NCI-H345 treated with DMSO at 0.1 percent for 48 hours (cell line): ENCODE data around the gene NHP2.
"Not testable (repeated sequence)": the region's sequence is repeated elsewhere in the genome, so short reads cannot be mapped to it uniquely, and the experiment has no call there.

ENCODE experiments used
- DNase-seq: peaks from one replicate; lab custom pipeline; 2025; ENCODE audit not compliant: unreplicated experiment; lab: John Stamatoyannopoulos, UW

Gene NHP2

GRCh38 chr5:178131446-178131996 is 22.2 kb downstream of the NHP2 start:
- DNase-seq: no peak

GRCh38 chr5:178130576-178131445 is 22.9 kb downstream of the NHP2 start, which contains the start of gene RMND5B:
Gene RMND5B, plus strand, starts transcription at chr5:178131014. Its CDS starts 7,106 bp downstream, at chr5:178138120.
- DNase-seq: peak; percentile 74

DNA sequence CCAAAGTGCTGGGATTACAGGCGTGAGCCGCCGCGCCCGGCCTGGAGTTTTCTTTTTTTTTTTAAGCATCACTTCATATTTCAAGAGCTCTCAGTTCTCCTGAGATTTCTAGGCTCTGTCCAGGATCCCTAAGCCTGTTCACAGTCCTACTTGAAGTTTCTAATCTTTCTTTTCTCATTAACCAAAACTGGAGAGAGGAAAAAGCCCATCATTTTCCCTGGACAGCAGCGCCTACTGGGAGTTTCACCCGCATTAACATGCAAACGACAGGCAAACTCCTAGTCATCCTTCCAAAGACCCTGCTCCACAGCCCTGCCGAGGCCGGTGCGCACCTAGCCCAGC is 23.5 kb downstream of the NHP2 start:
- not testable (repeated sequence) for DNase-seq

DNA sequence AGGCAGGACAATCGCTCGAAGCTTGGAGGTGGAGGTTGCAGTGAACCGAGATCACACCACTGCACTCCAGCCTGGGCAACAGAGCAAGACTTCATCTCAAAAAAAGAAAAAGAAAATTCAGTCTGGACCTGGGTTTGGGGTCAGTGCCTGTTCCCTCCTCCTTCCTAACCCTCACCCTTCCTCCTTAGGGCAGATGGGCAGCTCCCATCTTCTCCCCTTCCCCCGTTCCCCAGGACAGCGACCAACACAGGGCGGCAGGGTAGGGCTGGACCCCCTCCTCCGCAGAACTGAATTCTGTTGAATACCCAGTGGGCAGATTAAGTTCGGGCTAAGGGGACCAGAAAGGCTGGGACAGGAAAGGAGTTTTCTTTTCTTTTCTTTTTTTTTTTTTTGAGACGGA is 24.4 kb downstream of the NHP2 start:
- DNase-seq: no peak

DNA sequence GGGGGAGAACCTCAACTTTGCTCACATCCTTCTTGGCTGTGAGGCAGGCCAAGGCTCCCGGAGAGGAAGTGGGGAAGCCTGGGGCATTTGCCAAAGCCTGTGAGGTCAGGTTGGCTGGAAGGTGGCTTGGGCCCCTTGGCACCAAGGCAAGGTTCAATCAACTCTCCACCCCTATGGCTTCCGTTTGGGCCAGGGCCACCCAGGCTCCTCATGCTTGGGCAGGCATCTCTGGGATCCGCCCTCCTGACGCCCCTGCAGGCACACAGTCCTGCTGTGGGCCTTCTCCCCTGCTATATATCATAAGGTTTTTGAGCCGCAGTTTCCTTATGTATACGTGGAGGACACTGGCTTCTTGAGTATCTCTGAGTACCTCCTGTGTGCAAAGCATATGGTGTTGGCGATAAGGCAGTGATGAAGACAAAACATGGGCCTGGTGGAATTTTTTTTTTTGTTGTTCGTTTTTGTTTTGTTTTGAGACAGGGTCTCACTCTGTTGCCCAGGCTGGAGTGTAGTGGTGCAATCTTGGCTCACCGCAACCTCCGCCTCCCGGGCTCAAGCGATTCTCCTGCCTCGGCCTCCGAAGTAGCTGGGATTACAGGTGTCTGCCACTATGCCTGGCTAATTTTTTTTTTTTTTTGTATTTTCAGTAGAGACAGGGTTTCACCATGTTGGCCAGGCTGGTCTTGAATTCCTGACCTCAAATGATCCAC is 26.2 kb downstream of the NHP2 start:
- not testable (repeated sequence) for DNase-seq

DNA sequence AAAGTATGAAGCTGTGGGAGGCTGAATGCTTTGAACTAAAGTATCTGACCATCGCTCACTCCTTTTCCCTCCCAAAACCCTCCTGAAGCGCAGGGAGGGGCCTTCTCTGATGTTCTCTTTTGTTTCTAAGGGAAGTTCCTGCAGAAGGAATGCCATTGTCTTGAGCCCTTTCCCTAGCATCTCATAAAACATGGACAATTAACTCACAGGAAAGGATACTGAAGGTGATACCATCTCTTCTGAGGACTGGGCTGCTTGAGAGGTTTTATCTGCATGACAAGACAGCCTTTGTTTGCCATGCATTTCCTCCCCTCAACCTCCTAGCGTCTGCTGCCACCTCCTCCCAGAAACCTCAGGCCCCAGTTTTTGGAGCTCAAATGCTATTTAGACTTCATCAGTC is 27.1 kb downstream of the NHP2 start:
- DNase-seq: no peak

- no peak for DNase-seq
Measured at GRCh38 chr5:178125253-178125906, 28.3 kb downstream of the NHP2 start.

GRCh38 chr5:178123966-178124925 is 29.4 kb downstream of the NHP2 start:
- no peak for DNase-seq

- DNase-seq: no peak
Measured at GRCh38 chr5:178123094-178123965, 30.4 kb downstream of the NHP2 start.

- no peak for DNase-seq
Measured at GRCh38 chr5:178122346-178122745, 31.3 kb downstream of the NHP2 start.

DNA sequence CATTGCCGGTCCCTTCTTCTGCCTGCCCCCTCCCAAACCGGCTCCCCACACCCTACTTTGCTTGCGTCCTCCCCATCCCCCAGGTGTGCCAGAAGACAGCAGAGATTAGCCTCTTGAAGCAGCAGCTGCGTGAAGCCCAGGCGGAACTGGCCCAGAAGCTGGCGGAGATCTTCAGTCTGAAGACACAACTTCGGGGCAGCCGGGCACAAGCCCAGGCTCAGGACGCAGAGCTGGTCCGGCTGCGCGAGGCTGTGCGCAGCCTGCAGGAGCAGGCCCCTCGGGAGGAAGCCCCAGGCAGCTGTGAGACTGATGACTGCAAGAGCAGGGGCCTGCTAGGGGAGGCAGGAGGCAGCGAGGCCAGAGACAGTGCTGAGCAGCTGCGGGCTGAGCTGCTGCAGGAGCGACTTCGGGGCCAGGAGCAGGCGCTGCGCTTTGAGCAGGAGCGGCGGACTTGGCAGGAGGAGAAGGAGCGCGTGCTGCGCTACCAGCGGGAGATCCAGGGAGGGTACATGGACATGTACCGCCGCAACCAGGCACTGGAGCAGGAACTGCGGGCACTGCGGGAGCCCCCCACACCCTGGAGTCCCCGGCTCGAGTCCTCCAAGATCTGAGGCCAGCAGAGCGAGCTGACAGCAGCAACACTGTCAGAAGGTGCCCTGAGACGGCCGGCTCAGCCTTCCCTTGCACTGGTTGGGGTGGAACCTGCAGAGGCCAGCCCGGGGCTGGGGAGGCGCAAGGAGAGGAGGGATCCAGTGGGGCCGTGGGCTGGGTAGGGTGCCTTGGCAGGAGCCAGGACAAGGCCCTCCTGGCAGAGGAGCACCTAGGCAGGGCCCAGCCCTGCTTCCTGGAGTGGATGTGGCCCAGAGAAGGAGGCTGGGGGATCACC is 32.1 kb downstream of the NHP2 start:
- no peak for DNase-seq

DNA sequence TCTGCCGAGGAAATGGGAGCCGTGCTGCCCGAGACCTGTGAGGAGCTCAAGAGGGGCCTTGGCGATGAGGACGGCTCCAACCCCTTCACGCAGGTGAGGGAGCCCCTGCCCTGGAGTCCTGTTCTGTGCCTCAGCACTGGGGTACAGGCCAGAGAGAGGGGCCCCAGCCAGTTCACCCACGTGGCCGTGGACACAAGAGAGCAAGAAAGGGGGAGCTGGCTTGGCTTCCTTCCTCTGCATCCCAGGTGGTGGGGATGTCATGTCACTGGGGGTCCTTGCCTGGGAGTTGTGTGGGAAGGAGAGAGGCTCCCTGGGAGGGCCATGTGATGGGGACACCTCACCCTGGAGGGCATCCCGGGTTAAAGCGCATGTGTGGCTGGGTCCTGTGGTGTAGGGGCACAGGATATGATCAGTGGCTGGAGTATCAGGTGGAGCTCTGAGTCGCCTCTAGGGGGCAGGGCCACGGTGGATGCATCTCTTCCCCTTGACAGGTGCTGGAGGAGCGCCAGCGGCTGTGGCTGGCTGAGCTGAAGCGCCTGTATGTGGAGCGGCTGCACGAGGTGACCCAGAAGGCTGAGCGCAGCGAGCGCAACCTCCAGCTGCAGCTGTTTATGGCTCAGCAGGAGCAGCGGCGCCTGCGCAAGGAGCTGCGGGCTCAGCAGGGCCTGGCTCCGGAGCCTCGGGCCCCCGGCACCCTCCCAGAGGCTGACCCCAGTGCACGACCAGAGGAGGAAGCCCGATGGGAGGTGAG is 32.9 kb downstream of the NHP2 start:
- DNase-seq: peak; percentile 91

DNA sequence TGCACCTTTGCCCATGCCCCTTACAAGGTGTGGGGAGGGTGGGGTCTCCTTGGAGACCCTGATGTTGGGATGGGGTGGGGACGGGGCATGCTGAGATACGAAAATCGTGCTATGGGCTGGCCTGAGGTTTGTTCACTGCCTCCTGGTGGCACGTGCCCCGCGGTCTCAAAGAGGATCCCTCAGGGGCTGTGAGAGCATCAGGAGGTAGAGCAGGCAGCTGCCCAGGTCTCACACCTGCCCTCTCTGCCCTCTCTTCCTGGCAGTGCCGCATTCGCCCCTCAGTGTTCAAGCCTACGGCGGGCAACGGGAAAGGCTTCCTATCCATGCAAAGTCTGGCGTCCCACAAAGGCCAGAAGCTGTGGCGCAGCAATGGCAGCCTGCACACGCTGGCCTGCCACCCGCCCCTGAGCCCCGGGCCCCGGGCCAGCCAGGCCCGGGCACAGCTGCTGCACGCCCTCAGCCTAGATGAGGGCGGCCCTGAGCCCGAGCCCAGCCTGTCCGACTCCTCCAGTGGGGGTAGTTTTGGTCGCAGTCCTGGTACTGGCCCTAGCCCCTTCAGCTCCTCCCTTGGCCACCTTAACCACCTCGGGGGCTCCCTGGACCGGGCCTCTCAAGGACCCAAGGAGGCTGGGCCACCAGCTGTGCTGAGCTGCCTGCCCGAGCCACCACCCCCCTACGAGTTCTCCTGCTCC is 33.6 kb downstream of the NHP2 start:
- no peak for DNase-seq

DNA sequence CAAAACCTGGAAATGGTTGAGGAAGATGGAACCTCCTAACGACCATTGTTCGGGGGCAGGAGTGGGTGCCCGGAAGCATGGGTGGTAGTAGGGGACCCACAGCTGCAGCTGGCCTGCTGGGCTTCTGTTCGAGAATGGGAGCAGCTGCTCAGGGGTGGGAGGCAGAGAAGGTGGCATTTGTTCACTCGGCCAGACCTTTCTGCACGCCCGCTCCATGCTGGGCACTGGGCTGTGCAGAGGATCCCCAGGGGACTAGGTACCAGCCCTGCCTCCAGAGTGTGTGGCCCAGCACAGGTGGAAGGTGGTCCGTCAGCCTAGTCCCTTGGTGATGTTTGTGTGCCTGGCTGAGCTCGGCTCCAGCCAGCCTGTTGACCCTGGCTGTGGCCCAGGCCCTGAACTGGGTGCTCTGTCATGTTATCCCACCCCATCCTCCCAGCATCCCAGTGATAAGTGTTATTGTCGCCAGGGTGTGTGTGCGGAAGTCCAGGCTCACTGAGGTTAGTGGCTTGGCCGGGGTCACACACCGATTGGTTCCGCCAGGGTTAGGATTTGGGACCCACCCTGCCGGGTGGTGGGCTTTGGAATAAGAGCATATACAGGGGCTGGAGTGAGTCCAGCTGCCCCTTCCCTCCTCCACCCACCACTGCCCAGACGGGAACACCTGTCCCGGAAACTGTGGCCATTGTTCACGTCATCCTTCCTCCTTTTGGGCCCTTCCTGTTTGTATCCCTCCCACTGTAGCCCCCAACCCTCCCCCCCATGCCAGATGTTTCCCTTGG is 35.6 kb downstream of the NHP2 start:
- DNase-seq: no peak

DNA sequence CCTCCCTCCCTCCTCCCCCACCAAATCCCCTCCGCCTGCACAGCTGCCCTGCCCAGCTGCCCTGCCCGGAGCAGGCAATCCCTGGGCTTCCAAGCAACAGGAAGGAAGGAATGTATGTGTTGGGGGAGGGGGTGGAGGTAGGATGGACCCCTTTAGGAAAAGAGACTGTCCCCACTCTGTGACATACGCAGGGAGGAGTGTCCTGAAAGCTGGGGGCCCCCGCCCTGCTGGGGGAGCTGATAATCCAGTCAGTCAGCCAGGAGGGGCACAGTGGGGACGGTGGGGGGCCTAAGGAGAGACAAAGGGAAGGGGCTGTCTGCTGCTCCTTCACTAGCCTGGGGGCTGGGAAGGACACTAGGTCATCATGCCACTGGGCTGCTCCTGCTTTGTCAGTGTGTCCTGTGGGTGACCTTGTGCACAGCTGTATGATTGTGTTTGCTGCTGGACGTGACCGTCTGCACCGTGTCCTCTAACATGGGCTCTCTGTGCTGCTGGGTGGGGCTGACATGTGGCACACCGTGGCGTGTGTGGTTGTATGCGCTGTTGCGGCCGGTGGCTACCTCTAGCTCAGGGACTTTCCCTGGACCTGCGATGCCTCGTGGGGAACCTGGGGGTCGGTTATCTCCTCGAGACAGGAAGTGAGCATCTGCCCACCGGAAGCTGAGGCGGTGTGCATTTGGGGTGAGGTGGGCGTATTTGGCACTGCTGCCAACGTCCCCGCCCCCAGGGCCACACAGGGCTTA is 37.4 kb downstream of the NHP2 start:
- DNase-seq: no peak

- no peak for DNase-seq
Measured at GRCh38 chr5:178115814-178116142, 37.9 kb downstream of the NHP2 start.
